Progenitor cell of endocrine pancreas (in vitro differentiated cells): ENCODE data around the gene FHIP2A. TPM values are rescaled to one million over a fixed set of nuclear protein-coding genes. Genes with fewer than 3 reads are reported as not detected.
"Not testable (repeated sequence)": the region's sequence is repeated elsewhere in the genome, so short reads cannot be mapped to it uniquely, and the experiment has no call there.

Experiments
- DNase-seq: peaks from one replicate; pipeline ENCODE4 v3.0.0; 2021; ENCODE audit warnings: low spot score; ENCODE audit not compliant: unreplicated experiment
- H3K27ac Mint-ChIP-seq: 2 replicates; pipeline ENCODE4 v1.8.0; 2021; ENCODE audit warnings: mild to moderate bottlenecking, moderate library complexity, mixed read lengths
- H3K27me3 Mint-ChIP-seq: 2 replicates; pipeline ENCODE4 v1.8.0; 2021; ENCODE audit warnings: mixed read lengths
- H3K36me3 Mint-ChIP-seq: 2 replicates; pipeline ENCODE4 v1.8.0; 2022; ENCODE audit warnings: mixed read lengths; ENCODE audit not compliant: insufficient read depth
- H3K4me1 Mint-ChIP-seq: 2 replicates; pipeline ENCODE4 v1.8.0; 2021; ENCODE audit warnings: low read depth, mixed read lengths
- H3K4me3 Mint-ChIP-seq: 2 replicates; pipeline ENCODE4 v1.8.0; 2021; ENCODE audit warnings: low read depth, mild to moderate bottlenecking, moderate library complexity, mixed read lengths
- H3K9me3 Mint-ChIP-seq: 2 replicates; pipeline ENCODE4 v1.8.0; 2021; ENCODE audit warnings: low read depth, mixed read lengths
- CTCF ChIP-seq: fragments of 200-600 bp; sonication (generic); IDR thresholded peaks from one replicate; pipeline ENCODE4 v1.5.0; 2021; ENCODE audit warnings: antibody characterized with exemption, mild to moderate bottlenecking; ENCODE audit not compliant: unreplicated experiment
- total RNA-seq: library from RNA; stranded (reverse); gene quantifications from 2 replicates; pipeline ENCODE4 v1.2.1, GENCODE V29; 2021

FHIP2A gene
- total RNA-seq, 1 donor from 2014 or later = 22.7 TPM

- Mint-ChIP-seq H3K4me3 (no peak overlapping the region), H3K36me3 (peaks cover 16% of the 10 kb centered on the region)
Observed at GRCh38 chr10:114839901-114840300, 18.3 kb downstream of the FHIP2A start.

GRCh38 chr10:114845978-114846693 is 24.6 kb downstream of the FHIP2A start:
- no peak for DNase-seq
- no peak for TF ChIP-seq CTCF
- H3K4me3 Mint-ChIP-seq = no peak overlapping the region
- H3K9me3 Mint-ChIP-seq = no peaks in the 10 kb centered on the region
- H3K27ac Mint-ChIP-seq = no peak overlapping the region
- no peaks in the 10 kb centered on the region for H3K27me3 Mint-ChIP-seq
- peaks cover 27% of the 10 kb centered on the region for H3K36me3 Mint-ChIP-seq
- H3K4me1 Mint-ChIP-seq = no peaks in the 10 kb centered on the region

More at GRCh38 chr10:114839901-114840300, 18.3 kb downstream of the FHIP2A start:
- Mint-ChIP-seq H3K4me1 (no peaks in the 10 kb centered on the region), H3K27me3 (no peaks in the 10 kb centered on the region), H3K9me3 (peaks cover 4% of the 10 kb centered on the region), H3K27ac (no peak overlapping the region)
- TF ChIP-seq CTCF = no peak
- no peak for DNase-seq

GRCh38 chr10:114847517-114847916 is 25.9 kb downstream of the FHIP2A start:
- H3K9me3 Mint-ChIP-seq, H3K4me1 Mint-ChIP-seq, H3K4me3 Mint-ChIP-seq, H3K27me3 Mint-ChIP-seq, DNase-seq, H3K27ac Mint-ChIP-seq: not testable (repeated sequence)
- H3K36me3 Mint-ChIP-seq = peaks cover 34% of the 10 kb centered on the region

GRCh38 chr10:114849674-114850073 is 28.1 kb downstream of the FHIP2A start:
- no peak overlapping the region for H3K4me3 Mint-ChIP-seq
- no peak for TF ChIP-seq CTCF
- no peaks in the 10 kb centered on the region for H3K4me1 Mint-ChIP-seq
- DNase-seq = no peak
- peaks cover 32% of the 10 kb centered on the region for H3K36me3 Mint-ChIP-seq
- H3K9me3 Mint-ChIP-seq = no peaks in the 10 kb centered on the region
- H3K27me3 Mint-ChIP-seq = no peaks in the 10 kb centered on the region
- no peak overlapping the region for H3K27ac Mint-ChIP-seq

GRCh38 chr10:114850126-114850525 is 28.5 kb downstream of the FHIP2A start:
- H3K27me3 Mint-ChIP-seq = no peaks in the 10 kb centered on the region
- H3K4me1 Mint-ChIP-seq = no peaks in the 10 kb centered on the region
- no peaks in the 10 kb centered on the region for H3K9me3 Mint-ChIP-seq
- H3K4me3 Mint-ChIP-seq = no peak overlapping the region
- H3K36me3 Mint-ChIP-seq = peaks cover 34% of the 10 kb centered on the region
- DNase-seq = no peak
- TF ChIP-seq CTCF = no peak
- H3K27ac Mint-ChIP-seq = no peak overlapping the region

- Mint-ChIP-seq H3K27me3 (no peaks in the 10 kb centered on the region), H3K36me3 (peaks cover 34% of the 10 kb centered on the region), H3K4me3 (no peak overlapping the region), H3K4me1 (no peaks in the 10 kb centered on the region), H3K27ac (peak overlapping the region; percentile 6), H3K9me3 (no peaks in the 10 kb centered on the region)
- no peak for DNase-seq
- no peak for TF ChIP-seq CTCF
Observed at GRCh38 chr10:114851336-114851735, 29.8 kb downstream of the FHIP2A start.
